GM20000 (cell line): ENCODE data around the gene ST7.

Experiments used
- DNase-seq: peaks from one replicate; pipeline ENCODE4 v3.0.0; 2012; ENCODE audit warnings: low spot score
- TF ChIP-seq, protein P1 (sequence below): IDR thresholded peaks from 2 replicates; pipeline ENCODE4 v1.5.1; 2012; ENCODE audit warnings: mild to moderate bottlenecking, control low read depth; ENCODE audit errors: extremely low read depth, missing control alignments

ST7 gene

DNA sequence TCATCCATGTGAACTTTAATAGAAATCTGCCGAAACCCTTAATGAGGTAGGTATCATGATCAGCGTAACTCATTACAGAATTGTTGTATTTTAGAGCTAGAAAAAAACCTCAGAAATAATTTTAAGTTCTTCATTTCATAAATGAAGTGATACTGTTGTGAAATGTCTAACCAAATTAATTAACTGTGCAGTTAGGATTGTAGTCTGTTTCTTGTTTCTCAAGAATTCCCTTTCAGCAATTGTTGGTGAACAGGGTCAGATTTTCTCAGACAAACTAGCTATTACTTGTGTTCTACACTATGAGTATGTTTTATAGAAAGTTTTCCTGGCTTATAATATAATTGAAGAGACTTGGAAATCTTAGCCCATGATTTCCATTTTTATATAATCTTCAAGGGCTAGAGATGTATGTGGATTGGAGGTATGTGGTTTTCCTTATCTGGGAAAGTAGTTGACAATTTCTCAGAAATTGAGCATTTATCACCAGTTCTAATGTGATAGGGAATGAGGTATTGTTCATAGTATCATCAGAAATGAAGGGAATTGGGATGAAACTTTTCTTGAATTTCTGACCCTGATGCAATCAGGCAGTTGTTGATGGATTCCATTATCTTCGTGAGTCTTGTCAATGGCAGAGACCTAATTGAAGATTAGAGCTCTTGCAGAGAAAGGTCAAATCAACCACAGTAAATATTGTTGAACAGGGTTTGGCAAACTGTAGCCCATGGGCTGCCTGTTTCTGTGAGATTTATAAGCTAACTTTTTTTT is 55.0 kb downstream of the ST7 start:
- no peak for DNase-seq
- TF ChIP-seq, protein P1, sequence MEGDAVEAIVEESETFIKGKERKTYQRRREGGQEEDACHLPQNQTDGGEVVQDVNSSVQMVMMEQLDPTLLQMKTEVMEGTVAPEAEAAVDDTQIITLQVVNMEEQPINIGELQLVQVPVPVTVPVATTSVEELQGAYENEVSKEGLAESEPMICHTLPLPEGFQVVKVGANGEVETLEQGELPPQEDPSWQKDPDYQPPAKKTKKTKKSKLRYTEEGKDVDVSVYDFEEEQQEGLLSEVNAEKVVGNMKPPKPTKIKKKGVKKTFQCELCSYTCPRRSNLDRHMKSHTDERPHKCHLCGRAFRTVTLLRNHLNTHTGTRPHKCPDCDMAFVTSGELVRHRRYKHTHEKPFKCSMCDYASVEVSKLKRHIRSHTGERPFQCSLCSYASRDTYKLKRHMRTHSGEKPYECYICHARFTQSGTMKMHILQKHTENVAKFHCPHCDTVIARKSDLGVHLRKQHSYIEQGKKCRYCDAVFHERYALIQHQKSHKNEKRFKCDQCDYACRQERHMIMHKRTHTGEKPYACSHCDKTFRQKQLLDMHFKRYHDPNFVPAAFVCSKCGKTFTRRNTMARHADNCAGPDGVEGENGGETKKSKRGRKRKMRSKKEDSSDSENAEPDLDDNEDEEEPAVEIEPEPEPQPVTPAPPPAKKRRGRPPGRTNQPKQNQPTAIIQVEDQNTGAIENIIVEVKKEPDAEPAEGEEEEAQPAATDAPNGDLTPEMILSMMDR = no peak

DNA sequence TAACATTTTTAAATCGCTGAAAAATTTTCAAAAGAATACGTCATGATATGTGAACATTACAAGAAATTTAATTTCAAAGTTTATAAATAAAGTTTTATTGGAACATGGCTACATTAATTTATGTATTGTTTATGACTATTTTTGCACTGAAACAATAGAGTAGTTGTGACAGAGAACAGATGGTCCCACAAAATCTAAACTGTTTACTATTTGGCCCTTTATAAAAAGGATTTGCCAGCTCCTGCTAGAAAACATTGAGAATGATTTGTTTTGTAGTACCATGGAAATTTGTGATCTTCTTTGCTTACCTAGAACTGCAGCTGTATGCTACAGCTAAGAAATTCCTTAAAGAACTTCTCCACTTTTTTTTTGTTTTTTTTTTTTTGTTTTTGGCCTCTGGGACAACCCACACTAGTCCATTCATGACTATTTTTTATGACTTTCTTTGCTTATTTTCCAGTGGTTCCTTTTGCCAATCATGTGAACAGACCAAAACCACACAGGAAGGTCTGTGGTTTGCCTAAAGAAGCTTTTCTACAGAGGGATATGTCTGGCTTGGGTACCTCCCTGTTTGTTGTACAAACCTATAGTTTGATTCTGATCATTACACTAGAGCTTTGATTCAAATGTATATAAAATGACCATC is 55.7 kb downstream of the ST7 start:
- TF ChIP-seq, protein P1 = no peak
- no peak for DNase-seq

DNA sequence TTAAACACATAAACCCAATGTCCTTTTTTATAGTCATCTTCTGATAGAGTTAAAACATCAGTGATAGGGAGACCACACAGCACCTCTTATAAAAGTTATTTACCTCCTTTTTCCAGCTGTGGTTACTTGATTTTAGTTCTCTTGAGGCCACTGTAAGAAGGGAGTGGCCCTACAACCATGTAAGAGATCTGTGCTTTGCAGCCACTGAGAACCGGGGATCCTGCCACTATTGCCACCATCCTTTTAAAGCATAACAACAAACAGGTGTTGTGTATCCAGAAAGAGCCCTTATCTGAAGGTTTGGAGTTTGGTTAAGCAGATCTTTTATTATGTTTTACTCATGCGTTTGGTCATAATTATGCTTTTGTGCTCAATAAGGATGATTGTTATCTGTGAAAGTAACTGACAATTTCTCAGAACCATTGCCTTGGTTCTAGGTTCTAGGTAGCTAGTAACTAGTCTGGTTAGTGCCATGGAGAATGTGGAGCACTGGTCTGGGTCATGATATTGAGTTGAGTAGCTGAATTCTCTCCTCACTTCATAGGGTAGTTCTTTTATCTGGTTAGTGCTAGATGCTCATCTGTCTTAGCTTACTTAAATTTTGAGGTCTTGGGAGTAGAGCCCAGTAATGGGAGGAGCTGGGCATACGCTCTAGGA is 56.5 kb downstream of the ST7 start:
- DNase-seq = no peak
- TF ChIP-seq, protein P1 = no peak

DNA sequence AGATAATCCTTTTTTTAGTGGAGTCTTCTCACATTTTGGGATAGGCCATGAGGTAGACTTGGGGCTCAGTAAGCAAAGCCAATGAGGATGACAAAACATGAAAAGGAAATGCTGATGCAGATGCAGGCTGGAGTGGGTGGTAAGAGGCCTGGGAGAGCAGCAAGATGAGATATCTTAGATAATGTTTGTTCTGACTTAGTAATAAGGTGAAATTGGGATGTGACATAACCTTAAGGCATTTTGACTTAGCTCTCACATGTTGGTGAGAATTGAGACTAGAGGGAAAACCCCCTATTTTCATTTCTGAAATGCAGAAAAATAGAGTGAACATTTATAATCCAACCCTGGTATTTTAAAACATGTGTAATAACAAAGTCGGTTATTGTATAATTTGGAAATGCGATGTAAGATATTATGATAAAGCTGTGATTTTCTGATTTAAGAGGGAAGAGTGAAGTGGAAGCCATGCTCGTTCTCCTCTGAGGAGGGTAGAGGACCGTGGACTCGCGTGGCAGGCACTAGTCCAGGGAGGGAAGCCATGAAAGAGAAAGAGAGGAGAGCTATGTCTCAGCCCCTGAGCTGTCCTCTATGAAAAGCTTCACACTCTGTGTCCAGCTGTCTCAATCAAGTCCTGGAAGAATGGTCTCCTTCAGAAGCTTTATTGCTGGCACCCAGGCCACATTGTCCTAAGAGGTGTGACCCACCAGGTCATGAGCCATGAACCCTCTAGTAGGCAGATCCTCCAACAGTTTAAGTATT is 57.3 kb downstream of the ST7 start:
- peak; percentile 59 for DNase-seq
- TF ChIP-seq, protein P1 = no peak

DNA sequence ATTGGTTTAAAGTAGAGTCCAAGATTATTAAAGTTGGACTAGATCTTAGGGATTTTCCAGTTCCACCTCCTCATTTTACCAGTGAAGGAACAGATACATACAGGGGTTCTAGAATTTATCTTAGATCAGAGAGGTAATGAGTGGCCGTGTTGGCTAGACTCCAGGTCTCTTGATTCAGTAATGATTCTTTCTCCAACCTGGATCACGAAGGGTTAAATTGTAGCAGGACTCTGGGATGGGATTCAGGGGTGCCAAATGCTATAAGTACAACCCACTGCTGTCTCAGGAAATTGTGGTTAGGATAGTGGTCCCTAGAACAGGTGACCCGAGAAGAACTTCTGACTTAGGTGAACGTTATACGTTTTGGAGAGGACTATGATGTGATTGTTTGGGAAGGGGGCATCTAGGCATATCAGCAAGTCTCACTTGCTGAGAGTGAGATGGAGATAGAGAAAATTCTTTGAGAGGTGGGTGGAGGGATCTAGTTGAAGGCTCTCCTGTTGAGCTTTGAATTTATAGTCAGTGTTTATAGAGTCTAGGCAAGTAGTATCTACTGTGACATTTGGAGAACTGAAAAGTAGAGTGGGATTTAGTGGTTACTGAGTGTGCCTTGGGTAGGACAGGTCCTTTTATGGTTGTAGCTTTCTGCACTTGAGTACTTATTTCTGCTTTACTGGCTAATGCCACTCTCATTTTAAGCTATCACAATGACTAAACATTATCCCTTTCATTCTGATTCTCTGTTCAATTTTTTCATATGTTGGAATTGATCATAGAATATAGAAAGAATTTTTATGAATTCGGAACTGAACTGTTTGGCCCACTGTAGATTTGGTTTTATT is 58.3 kb downstream of the ST7 start:
- TF ChIP-seq, protein P1 = no peak
- DNase-seq = peak; percentile 62

DNA sequence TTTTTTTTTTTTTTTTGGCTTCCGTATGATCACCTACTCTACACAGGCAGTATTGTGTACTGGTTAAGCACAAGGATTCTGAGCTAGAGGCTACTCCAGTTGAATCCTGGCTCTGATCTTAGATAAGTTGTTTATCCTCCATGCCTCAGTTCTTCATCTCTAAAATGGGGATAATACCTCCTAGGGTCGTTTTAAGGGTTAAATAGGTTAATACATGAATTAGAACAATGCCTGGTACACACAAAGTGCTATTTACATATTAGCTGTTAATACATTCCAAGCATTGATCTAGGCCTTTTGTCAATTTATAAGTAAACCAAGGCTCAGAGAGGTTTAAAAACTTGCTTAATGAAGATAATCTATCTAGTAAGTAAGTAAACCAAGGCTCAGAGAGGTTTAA is 59.0 kb downstream of the ST7 start:
- no peak for DNase-seq
- TF ChIP-seq, protein P1 = no peak
